ENCODE data around the gene PARD3. TPM values are rescaled to one million over a fixed set of nuclear protein-coding genes. Genes with fewer than 3 reads are reported as not detected.

The PARD3 gene
- total RNA-seq, 4 donors from 2014 or later: 98.9 to 122 (median 105) TPM

GRCh38 chr10:34467364-34467763 lies 347.7 kb downstream of the PARD3 start:
- TF ChIP-seq EP300 (IDR thresholded peaks at IDR 0.05) (no peak), POLR2A (IDR thresholded peaks at IDR 0.05; ENCODE audit: low read depth) (no peak), POLR2AphosphoS5 (IDR thresholded peaks at IDR 0.05) (no peak)
- TF ChIP-seq, protein P1, sequence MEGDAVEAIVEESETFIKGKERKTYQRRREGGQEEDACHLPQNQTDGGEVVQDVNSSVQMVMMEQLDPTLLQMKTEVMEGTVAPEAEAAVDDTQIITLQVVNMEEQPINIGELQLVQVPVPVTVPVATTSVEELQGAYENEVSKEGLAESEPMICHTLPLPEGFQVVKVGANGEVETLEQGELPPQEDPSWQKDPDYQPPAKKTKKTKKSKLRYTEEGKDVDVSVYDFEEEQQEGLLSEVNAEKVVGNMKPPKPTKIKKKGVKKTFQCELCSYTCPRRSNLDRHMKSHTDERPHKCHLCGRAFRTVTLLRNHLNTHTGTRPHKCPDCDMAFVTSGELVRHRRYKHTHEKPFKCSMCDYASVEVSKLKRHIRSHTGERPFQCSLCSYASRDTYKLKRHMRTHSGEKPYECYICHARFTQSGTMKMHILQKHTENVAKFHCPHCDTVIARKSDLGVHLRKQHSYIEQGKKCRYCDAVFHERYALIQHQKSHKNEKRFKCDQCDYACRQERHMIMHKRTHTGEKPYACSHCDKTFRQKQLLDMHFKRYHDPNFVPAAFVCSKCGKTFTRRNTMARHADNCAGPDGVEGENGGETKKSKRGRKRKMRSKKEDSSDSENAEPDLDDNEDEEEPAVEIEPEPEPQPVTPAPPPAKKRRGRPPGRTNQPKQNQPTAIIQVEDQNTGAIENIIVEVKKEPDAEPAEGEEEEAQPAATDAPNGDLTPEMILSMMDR (IDR thresholded peaks at IDR 0.05): no peak
- intact Hi-C loops (cut with DNase I): no loop called here
- no peak overlapping the region for H3K27ac ChIP-seq (replicated peaks in 1 of 4)
- H3K27me3 ChIP-seq: no peaks in the 10 kb centered on the region
- H3K4me1 ChIP-seq: peaks cover 0 to 8% (median 0%) of the 10 kb centered on the region in 4 donors
- H3K36me3 ChIP-seq: peaks cover 0 to 14% (median 0%) of the 10 kb centered on the region in 4 donors
- H3K4me3 ChIP-seq: no peak overlapping the region
- no peaks in the 10 kb centered on the region for H3K9me3 ChIP-seq
- 95% methylated on average over 3 of the region's 3 CpGs for WGBS
- no peak for DNase-seq (ENCODE audit: extremely low spot score)

- Histone ChIP-seq H3K36me3 (peaks cover 0 to 14% (median 0%) of the 10 kb centered on the region in 4 donors), H3K4me1 (peaks cover 0 to 8% (median 0%) of the 10 kb centered on the region in 4 donors), H3K4me3 (no peak overlapping the region), H3K27ac (replicated peaks in 1 of 4) (no peak overlapping the region), H3K9me3 (no peaks in the 10 kb centered on the region), H3K27me3 (no peaks in the 10 kb centered on the region)
- intact Hi-C loops (cut with DNase I): no loop called here
- no peak for TF ChIP-seq EP300 (IDR thresholded peaks at IDR 0.05)
- TF ChIP-seq POLR2AphosphoS5 (IDR thresholded peaks at IDR 0.05): no peak
- TF ChIP-seq, protein P1 (IDR thresholded peaks at IDR 0.05): no peak
- no peak for TF ChIP-seq POLR2A (IDR thresholded peaks at IDR 0.05; ENCODE audit: low read depth)
- no peak for DNase-seq (ENCODE audit: extremely low spot score)
- WGBS: 78% methylated on average over 3 of the region's 3 CpGs
Measured at GRCh38 chr10:34465678-34466077, 349.4 kb downstream of the PARD3 start.

GRCh38 chr10:34464591-34464990 lies 350.5 kb downstream of the PARD3 start:
- H3K4me3 ChIP-seq: no peak overlapping the region
- H3K4me1 ChIP-seq: peaks cover 0 to 8% (median 0%) of the 10 kb centered on the region in 4 donors
- intact Hi-C loops (cut with DNase I): no loop called here
- no peak for TF ChIP-seq POLR2A (IDR thresholded peaks at IDR 0.05; ENCODE audit: low read depth)
- no peak for TF ChIP-seq EP300 (IDR thresholded peaks at IDR 0.05)
- TF ChIP-seq, protein P1 (IDR thresholded peaks at IDR 0.05): no peak
- DNase-seq (ENCODE audit: extremely low spot score): no peak
- H3K36me3 ChIP-seq: peaks cover 0 to 10% (median 0%) of the 10 kb centered on the region in 4 donors
- no peaks in the 10 kb centered on the region for H3K9me3 ChIP-seq
- no peaks in the 10 kb centered on the region for H3K27me3 ChIP-seq
- no peak overlapping the region for H3K27ac ChIP-seq (replicated peaks in 1 of 4)

DNA sequence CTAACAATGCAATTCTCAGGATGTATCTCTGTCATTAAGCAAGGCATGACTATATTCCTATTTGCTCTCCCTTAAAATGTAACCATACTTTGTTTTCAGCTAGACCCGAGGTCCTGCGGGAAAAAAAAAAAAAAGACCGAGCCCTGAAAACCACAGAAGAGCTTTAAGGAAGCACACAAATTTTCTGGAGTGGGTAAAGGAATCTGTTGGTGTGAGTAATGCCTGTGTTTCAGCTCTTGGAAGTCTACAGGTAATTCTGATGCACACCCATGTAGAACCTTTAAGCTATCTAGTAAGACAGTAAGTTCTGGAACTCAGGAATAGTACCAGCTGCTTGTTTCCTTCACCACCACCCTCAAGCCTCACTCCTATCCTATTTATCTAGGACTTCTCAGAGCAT lies 351.1 kb downstream of the PARD3 start:
- Histone ChIP-seq H3K27me3 (no peaks in the 10 kb centered on the region), H3K4me3 (no peak overlapping the region), H3K27ac (replicated peaks in 1 of 4) (no peak overlapping the region), H3K36me3 (peaks cover 0 to 8% (median 0%) of the 10 kb centered on the region in 4 donors), H3K4me1 (peaks cover 0 to 8% (median 0%) of the 10 kb centered on the region in 4 donors), H3K9me3 (no peaks in the 10 kb centered on the region)
- DNase-seq (ENCODE audit: extremely low spot score): no peak
- no peak for TF ChIP-seq POLR2A (IDR thresholded peaks at IDR 0.05; ENCODE audit: low read depth)
- TF ChIP-seq, protein P1 (IDR thresholded peaks at IDR 0.05): no peak
- intact Hi-C loops (cut with DNase I): no loop called here
- WGBS: 87% methylated on average over 3 of the region's 3 CpGs

DNA sequence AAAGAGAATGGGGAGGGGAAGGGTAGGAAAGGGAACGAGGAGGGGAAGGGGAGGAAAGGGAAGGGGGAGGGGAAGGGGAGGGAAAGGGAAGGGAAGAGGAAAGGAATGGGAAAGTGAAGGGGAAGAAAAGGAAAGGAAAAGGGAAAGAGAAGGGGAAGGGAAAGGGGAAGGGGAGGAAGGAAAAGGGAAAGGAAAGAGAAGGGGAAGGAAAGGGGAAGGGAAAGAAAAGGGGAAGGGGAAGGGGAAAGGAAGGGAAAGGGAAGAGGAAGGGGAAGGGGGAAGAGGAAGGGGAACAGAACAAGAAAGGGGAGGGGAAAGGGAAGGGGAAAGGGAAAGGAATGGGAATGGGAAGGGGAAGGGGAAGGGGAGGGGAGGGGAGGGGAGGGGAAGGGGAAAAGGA lies 352.1 kb downstream of the PARD3 start:
- Histone ChIP-seq H3K9me3 (no peaks in the 10 kb centered on the region), H3K27me3 (no peaks in the 10 kb centered on the region), H3K27ac (replicated peaks in 1 of 4) (no peak overlapping the region), H3K36me3 (peaks cover 0 to 7% (median 0%) of the 10 kb centered on the region in 4 donors), H3K4me3 (no peak overlapping the region), H3K4me1 (peaks cover 0 to 8% (median 0%) of the 10 kb centered on the region in 4 donors)
- TF ChIP-seq, protein P1 (IDR thresholded peaks at IDR 0.05): no peak
- no peak for TF ChIP-seq POLR2A (IDR thresholded peaks at IDR 0.05; ENCODE audit: low read depth)
- no peak for TF ChIP-seq POLR2AphosphoS5 (IDR thresholded peaks at IDR 0.05)
- no peak for TF ChIP-seq EP300 (IDR thresholded peaks at IDR 0.05)
- no peak for DNase-seq (ENCODE audit: extremely low spot score)
- 79% methylated on average over 1 of the region's 1 CpG for WGBS
- intact Hi-C loops (cut with DNase I): no loop called here
